ENCODE results near the gene DGKQ. TPM values are rescaled to one million over a fixed set of nuclear protein-coding genes. Genes with fewer than 3 reads are reported as not detected.

DGKQ gene, protein sequence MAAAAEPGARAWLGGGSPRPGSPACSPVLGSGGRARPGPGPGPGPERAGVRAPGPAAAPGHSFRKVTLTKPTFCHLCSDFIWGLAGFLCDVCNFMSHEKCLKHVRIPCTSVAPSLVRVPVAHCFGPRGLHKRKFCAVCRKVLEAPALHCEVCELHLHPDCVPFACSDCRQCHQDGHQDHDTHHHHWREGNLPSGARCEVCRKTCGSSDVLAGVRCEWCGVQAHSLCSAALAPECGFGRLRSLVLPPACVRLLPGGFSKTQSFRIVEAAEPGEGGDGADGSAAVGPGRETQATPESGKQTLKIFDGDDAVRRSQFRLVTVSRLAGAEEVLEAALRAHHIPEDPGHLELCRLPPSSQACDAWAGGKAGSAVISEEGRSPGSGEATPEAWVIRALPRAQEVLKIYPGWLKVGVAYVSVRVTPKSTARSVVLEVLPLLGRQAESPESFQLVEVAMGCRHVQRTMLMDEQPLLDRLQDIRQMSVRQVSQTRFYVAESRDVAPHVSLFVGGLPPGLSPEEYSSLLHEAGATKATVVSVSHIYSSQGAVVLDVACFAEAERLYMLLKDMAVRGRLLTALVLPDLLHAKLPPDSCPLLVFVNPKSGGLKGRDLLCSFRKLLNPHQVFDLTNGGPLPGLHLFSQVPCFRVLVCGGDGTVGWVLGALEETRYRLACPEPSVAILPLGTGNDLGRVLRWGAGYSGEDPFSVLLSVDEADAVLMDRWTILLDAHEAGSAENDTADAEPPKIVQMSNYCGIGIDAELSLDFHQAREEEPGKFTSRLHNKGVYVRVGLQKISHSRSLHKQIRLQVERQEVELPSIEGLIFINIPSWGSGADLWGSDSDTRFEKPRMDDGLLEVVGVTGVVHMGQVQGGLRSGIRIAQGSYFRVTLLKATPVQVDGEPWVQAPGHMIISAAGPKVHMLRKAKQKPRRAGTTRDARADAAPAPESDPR
- total RNA-seq = 1 to 10 TPM; 5.1 to 5.6 TPM
- long read RNA-seq, partial matches to known transcripts = 3 of 5 reads
- long read RNA-seq, other reads (novel, unspliced or antisense) = 2 of 5 reads

- DNase-seq (peak; percentile 90), ATAC-seq (peak; percentile 97 to 99)
- intact Hi-C loops (cut with DNase I) = loop anchor here in 1 of 2 donors (5.0 kb wide), 1 partner anchor 41 kb away; the partner anchor contains the start of genes GAK and TMEM175
These were observed at the start of gene DGKQ for GRCh38 chr4:973431-974397. Gene DGKQ, minus strand, starts transcription at chr4:973569. Its CDS starts 87 bp downstream, at chr4:973482.

DNA sequence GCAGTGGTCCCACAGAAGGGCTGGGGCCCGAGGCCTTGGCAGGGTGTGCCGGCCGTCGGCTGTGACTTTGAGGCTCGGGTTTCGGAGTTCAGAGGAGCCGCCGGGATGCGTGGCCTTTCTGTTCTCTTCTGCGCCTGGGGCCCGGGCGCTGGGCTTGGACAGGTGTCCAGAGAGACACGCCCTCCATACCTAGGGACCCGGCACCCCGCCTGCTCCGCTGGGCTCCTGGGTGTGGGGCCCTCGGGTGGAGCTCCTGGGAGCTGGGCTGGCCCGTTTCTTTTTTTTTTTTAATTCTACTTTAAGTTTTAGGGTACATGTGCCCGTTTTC, 49.3 kb upstream of the DGKQ start:
- ATAC-seq = no peak
- intact Hi-C loops (cut with DNase I) = no loop called here
- DNase-seq = no peak

GRCh38 chr4:1022051-1022738, 48.8 kb upstream of the DGKQ start:
- DNase-seq (no peak), ATAC-seq (no peak)
- intact Hi-C loops (cut with DNase I) = no loop called here

DNA sequence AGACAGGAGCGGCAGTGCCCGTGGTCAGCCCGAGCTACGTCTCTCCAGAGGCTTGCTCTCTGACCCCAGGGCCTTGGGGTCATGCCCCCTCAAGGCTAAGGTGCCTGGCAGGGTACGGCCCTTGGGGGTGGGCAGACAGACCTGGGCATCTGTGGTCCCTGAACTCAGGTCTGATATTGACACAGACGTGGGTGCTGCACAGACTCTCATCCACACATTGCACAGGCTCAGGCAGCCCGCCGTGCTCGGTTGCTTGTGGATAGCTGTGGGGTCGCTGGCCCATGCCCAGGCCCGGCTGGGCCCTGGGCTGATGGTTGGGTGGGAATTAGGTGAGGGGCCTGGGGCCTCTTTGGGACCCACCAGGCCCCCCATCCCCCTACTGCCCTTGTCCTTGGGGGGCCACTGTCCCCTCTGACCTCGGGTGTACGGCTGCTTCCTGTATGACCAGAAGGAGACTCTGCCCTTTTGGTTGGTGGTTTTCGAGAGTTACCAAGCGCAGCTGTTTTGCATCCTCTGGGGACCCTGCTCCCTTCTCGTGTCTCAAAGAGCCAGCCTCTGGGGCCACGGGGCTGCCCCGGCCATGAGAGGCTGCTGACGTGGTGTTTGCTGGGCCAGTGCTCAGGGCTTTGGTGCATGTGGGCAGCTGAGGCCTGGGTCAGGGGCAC, 48.1 kb upstream of the DGKQ start:
- no peak for DNase-seq
- no peak for ATAC-seq
- intact Hi-C loops (cut with DNase I) = no loop called here

GRCh38 chr4:1019729-1020470, 46.5 kb upstream of the DGKQ start:
- intact Hi-C loops (cut with DNase I) = no loop called here
- DNase-seq (no peak), ATAC-seq (no peak)

- intact Hi-C loops (cut with DNase I) = no loop called here
- DNase-seq = no peak
- ATAC-seq = no peak
These were observed 46.0 kb upstream of the DGKQ start for GRCh38 chr4:1019320-1019719.

DNA sequence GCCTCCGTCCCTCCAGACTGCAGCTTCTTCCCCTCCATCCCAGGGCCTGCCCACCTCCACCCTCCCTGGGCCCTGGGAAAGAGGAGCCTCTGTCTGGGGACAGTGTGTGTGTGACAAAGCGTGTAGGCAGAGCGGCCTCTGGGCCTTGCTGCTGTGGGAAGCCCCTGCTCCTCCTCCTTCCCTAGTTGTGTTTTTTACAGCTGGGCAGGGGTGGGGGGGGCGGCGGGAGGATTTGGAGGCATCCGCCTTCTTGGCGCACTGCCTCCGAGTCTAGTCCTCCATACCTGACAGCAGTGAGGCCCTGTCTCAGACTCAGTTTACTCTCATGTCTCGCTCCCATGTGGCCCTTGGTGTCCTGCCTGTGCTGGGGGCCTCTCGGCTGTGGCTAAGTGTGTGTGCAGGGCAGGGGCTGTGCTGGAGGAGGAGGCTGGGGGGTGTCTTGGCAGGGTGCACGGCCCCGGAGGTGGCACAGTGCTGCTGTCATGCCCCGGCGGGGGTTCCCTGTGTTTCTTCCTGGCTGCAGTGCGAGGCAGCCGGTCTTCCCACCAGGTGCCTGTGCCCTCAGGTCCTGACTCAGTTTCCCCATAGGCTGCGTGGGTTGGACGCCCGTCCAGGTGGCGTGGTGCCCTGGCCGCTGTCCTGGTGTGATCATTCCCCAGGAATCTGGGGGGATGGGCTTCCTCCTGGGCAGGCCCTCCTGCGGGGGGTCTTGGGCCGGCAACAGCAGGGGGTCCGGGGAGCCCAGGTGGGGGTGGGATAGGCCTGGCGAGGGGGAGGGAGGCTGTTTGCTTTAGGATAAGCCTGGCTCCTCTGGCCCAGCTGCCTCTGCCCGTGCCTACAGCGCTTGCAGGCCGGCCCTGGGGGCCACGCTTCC, 45.0 kb upstream of the DGKQ start:
- DNase-seq (no peak), ATAC-seq (no peak)
- intact Hi-C loops (cut with DNase I) = no loop called here

DNA sequence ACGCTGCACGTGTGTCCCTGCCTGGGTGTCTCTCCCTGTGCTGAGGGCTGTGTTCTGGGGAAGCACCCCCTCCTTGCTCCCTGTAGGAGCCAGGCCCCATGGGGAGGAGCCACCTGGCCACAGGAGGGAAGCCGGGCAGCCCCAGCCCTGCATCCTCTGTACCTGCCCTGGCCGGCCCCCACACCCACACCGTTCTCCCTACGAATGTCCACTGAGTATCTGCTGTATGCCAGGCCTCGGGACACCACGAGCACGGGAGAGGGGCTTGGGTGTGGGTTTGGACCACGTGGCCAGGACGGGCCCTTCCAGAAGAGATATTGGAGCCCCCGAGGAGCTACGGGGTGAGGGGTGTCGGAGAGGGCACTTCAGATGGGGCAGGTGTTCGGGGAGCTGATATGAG, 44.3 kb upstream of the DGKQ start:
- intact Hi-C loops (cut with DNase I) = no loop called here
- ATAC-seq (no peak), DNase-seq (no peak)

DNA sequence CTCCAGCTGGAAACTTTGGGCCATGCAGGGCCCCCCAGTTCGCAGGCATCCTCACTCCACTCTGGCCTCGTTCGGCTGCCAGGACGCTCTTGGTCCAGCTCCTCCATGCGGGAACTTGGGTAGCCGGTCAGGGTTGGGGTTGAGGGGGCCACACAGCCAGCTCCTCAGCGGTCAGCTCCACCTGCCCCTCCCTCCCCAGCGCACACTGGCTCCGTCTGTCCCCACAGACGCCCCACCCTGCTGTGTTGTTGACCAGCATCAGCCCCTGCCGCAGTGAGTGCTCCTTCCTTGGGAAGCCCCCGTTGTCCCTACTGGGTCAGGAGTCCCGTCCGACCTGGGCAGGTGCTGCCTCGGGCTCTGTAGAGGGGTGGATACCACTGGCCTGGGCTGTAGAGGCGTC, 43.8 kb upstream of the DGKQ start:
- intact Hi-C loops (cut with DNase I) = no loop called here
- ATAC-seq (no peak), DNase-seq (no peak)

GRCh38 chr4:1015746-1016145, 42.4 kb upstream of the DGKQ start:
- ATAC-seq (no peak), DNase-seq (no peak)
- intact Hi-C loops (cut with DNase I) = no loop called here

DNA sequence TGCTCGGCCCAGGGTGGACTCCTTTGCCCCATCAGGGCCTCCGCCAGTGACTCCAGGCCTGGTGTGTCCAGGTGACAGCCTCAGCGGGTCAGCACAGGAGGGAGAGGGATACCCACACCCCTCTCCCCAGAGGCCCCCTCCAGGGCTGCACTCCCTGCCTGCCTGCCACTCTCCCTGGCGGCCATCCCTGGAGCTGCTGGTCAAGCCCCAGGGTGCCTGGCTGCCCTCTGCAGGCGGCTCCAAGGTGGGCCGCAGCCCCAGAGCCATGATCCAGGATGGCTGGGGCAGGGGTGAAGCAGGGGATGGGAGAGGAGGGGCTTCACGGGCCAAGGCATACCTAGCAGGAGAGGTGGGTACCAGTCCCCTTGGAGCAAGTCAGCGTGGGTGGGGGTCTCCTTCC, 41.8 kb upstream of the DGKQ start:
- ATAC-seq = no peak
- intact Hi-C loops (cut with DNase I) = no loop called here

DNA sequence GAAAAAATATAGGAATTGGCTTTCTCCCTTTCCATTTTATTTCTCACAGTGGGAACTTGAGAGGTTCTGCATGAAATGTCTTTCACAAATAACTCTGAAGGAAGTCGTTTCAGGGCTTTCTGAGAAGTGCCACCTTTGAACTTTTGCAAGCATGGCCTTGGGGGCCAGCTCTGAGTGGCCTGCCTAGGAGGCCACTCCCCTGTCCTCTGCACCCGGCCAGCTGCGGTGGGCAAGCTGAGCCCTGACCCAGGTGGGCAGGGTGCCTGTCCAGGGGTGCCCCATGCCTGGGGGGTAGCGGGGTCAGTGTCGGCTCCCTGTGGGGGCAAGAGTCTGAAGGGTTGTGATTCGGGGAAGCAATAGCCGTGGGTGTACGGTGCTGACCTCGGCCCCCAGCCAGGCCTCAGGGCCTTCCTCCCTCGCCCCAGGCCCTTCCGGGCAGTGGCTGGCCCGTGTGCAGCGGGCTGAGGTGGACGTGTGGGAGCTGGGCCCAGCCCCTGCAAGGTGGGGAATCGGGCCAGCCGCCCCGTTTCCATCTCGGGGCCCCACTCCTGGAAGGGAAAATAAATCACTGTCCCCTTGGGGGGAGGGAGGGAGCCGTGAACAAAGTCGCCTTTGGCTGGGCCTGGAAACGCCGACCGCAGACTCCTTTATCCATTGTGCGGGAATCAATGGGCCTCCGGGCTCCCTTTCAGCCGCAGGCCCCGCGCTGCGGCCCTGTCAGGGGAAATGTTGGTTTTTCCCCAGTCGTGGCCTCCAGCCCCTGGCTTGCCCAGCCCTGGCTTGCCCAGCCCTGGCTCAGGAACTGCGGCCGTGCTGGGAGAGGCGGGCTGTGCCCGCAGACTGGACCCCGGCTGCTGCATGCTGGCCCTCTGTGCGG, 41.2 kb upstream of the DGKQ start:
- intact Hi-C loops (cut with DNase I) = no loop called here
- ATAC-seq (no peak), DNase-seq (no peak)

More for the DNA sequence above, 41.8 kb upstream of the DGKQ start:
- no peak for DNase-seq

DNA sequence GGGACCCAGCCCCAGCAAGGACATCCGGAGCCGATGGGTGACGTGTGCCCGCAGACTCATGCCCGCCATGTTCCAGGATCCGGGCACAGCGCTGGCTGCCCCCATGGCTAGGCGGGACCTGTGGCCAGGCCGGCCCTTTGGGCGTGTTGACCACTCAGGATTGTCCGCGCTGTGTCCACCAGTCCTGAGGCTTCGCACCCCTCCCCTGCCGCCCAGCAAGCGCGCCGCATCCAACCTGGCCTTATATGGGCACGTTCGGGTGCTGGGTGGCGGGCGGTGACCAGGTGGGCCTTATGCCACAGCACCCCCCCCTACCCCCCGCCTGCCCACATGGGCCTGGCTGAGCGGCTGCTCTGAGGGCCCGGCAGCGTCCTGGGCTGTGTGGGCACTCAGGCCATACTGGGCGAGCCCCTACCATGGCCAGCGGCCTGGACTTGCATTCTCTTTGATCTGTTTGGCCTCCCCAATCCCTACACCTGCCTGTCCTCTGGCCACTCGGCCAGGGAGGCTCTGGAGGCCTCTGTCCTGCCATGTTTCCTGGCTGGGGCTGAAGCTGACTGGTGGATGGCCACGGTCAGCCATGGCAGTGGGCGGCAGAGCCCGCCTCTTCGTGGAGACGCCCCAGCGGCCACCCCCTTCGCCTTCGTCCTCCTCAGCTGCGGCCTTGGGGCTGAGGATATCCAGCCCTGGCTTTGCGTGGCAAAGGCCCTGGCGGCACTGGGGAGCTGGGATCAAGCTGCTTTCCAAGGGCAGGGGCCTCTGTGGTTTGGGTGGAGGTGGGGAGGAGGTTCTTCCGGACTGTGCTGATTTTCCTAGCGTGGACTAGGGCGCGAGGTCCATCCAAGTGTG, 40.1 kb upstream of the DGKQ start:
- DNase-seq (no peak), ATAC-seq (no peak)
- intact Hi-C loops (cut with DNase I) = no loop called here

DNA sequence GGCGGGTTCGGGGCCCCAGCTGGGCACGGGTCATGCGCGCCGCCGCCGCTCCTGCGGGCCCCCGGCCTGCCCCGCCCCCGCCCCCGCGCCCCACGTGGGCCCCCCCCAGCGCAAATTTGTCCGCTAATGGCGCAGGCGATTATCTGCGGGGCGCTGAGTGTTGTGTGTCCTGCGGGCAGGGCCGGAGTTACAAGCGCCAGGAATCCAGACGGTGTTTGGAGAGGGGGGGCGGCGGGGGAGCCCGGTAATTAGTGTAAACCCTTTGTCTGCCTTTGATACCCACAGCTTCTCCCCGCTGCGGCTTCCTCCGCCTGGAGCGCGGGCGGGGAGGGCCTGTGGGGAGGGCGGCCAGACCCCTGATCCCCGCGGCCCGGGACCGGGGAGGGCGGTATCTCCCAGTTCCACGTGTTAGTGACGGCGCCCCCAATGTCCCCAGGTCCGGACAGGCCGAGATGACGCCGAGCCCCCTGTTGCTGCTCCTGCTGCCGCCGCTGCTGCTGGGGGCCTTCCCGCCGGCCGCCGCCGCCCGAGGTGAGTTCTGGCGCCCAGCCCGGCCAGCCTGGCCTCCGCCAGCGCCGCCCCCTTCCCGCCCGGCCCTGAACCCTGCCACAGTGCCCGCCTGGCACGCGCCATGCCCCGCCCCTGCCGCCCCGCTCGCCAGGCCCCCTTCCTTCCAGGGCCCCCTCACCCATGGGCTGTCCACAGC, 38.8 kb upstream of the DGKQ start:
- ATAC-seq = peak in 1 of 2 donors; percentile 1
- no peak for DNase-seq
- intact Hi-C loops (cut with DNase I) = no loop called here

Measured in left cardiac atrium (tissue), 4 donors.